Upper lobe of left lung (tissue), 4 donors: ENCODE measurements around the gene DGKG.

Experiments used
- CTCF ChIP-seq, 6 experiments: fragments of 450-650 bp in 4 of 6; fragments of 200-600 bp in 2 of 6; sonication (generic) in 2 of 6; IDR thresholded peaks; one replicate each; pipeline ENCODE4 v1.5.1; 2016 to 2019; ENCODE audit warnings: antibody characterized with exemption in 6 of 6
- EP300 ChIP-seq, 4 donors: sonication (generic); formaldehyde crosslinking; IDR thresholded peaks; one replicate each; pipeline ENCODE4 v1.5.1; 2017; ENCODE audit warnings: antibody characterized with exemption in 4 of 4, control low read depth in 2 of 4
- POLR2A ChIP-seq, 4 donors: fragments of 450-650 bp; IDR thresholded peaks; one replicate each; pipeline ENCODE4 v1.5.1; 2016 to 2017; ENCODE audit warnings: antibody characterized with exemption in 4 of 4, mild to moderate bottlenecking in 2 of 4
- POLR2AphosphoS5 ChIP-seq, 2 donors: sonication (generic); formaldehyde crosslinking; IDR thresholded peaks; one replicate each; pipeline ENCODE4 v1.5.1; 2017; ENCODE audit warnings: antibody characterized with exemption in 2 of 2

- TF ChIP-seq POLR2AphosphoS5 (IDR thresholded peaks at IDR 0.05) (no peak), CTCF (IDR thresholded peaks at IDR 0.05) (no peak), POLR2A (IDR thresholded peaks at IDR 0.05) (no peak), EP300 (IDR thresholded peaks at IDR 0.05) (no peak)
Observed at GRCh38 chr3:186339180-186339918, 22.7 kb downstream of the DGKG start.
